ENCODE results near the gene IL1R2.

The IL1R2 gene

DNA sequence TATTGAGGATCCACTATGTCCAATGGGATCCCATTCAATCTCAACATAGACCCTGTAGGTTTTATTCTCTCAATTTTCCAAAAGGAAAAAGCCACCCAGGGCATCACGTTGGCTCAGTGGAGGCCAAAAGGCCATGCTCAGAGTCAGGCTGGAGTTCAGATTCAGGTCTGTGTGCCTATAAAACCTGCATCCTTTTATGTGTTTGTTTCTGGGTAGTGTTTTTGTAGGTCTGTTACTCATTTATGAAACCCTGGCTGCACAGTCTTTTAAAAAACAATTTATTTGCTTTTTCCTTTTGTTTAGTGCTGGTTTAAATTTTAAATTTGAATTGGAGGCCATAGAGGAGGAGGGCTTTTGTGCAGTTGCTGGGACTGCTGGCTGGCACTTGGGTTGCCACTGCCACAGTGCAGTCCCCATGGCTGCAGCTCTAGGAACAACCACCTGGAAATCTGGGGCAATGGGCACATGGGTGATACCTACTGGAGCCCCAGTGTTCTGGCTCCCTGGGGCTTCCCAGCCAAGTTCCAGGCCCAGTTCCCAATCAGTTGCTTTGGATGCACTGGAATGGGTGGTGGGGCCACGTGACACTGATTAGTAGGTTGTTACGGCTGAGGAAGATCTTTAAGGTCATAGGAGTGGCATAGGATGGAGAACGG, 31.3 kb downstream of the IL1R2 start:
- no peak for DNase-seq (ENCODE audit: extremely low read depth, low read depth)
- no peak overlapping the region for H3K4me3 ChIP-seq (replicated peaks; ENCODE audit: low read depth, low read length)
- TF ChIP-seq, protein P1, sequence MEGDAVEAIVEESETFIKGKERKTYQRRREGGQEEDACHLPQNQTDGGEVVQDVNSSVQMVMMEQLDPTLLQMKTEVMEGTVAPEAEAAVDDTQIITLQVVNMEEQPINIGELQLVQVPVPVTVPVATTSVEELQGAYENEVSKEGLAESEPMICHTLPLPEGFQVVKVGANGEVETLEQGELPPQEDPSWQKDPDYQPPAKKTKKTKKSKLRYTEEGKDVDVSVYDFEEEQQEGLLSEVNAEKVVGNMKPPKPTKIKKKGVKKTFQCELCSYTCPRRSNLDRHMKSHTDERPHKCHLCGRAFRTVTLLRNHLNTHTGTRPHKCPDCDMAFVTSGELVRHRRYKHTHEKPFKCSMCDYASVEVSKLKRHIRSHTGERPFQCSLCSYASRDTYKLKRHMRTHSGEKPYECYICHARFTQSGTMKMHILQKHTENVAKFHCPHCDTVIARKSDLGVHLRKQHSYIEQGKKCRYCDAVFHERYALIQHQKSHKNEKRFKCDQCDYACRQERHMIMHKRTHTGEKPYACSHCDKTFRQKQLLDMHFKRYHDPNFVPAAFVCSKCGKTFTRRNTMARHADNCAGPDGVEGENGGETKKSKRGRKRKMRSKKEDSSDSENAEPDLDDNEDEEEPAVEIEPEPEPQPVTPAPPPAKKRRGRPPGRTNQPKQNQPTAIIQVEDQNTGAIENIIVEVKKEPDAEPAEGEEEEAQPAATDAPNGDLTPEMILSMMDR (IDR thresholded peaks at IDR 0.05; ENCODE audit: low read depth, low read length, missing control alignments): no peak

DNA sequence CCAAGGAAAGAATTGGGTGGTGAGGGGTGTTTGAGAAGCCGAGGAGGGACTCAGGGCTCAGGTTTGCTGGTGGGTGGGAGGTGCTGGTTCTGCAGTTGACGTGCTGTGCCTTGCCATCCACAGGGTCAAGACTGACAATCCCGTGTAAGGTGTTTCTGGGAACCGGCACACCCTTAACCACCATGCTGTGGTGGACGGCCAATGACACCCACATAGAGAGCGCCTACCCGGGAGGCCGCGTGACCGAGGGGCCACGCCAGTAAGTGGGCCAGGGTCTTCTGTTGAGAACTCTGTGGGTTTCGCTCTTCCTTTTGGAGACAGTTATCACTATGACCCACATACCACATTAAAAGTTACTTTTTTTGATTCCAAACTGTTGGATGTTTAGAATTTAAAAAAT, 32.6 kb downstream of the IL1R2 start:
- TF ChIP-seq, protein P1 (IDR thresholded peaks at IDR 0.05; ENCODE audit: low read depth, low read length, missing control alignments): no peak
- DNase-seq (ENCODE audit: extremely low read depth, low read depth): no peak
- no peak overlapping the region for H3K4me3 ChIP-seq (replicated peaks; ENCODE audit: low read depth, low read length)

DNA sequence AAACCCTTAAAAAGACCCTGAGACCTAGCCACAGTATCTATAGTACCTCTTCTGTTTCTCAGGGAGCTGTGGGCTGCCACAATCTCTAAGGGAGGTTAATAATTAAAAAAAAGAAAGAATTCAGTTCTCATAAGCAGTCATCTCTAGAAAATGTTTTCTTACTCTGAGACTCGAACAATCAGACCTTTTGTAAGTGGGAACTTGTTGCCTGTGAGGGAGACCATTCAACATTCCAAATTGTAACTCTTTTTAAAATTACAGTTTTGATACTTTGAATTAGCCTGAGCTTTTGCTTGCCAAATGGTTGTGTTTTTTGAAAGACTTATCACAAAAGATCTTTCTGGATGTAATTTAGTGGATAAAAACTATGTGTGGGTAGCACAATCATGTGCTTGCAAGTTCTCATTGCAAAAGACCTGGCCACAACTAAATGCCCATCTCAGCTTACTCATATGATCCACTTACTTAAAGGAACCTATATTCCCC, 33.3 kb downstream of the IL1R2 start:
- TF ChIP-seq, protein P1 (IDR thresholded peaks at IDR 0.05; ENCODE audit: low read depth, low read length, missing control alignments): no peak
- no peak overlapping the region for H3K4me3 ChIP-seq (replicated peaks; ENCODE audit: low read depth, low read length)
- DNase-seq (ENCODE audit: extremely low read depth, low read depth): no peak

DNA sequence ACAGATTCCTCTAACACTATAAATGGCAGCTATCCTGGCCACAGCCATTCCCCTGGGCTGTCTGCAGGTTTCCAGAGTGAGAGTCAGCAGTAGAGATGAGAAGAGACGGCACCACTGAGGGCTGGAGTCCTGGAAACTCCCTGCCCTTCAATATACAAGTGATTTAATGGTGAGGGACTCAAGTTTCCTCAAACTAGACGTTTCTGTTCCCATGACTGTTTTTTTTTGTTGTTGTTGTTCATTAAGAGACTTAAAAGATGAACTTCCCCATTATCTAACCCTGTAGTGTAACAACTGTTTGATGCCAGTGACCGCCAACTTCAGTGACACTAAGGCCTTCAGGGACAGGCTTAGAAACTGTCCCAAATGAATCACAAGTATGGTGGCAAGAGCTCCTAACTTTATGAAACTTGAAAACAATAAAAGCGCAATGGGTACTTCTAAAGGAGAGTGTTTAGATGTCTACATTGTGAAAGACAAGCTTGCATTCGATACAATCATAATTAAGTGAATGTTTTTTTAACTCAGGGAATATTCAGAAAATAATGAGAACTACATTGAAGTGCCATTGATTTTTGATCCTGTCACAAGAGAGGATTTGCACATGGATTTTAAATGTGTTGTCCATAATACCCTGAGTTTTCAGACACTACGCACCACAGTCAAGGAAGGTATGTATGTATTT, 34.0 kb downstream of the IL1R2 start:
- TF ChIP-seq, protein P1 (IDR thresholded peaks at IDR 0.05; ENCODE audit: low read depth, low read length, missing control alignments): no peak
- no peak overlapping the region for H3K4me3 ChIP-seq (replicated peaks; ENCODE audit: low read depth, low read length)
- no peak for DNase-seq (ENCODE audit: extremely low read depth, low read depth)

DNA sequence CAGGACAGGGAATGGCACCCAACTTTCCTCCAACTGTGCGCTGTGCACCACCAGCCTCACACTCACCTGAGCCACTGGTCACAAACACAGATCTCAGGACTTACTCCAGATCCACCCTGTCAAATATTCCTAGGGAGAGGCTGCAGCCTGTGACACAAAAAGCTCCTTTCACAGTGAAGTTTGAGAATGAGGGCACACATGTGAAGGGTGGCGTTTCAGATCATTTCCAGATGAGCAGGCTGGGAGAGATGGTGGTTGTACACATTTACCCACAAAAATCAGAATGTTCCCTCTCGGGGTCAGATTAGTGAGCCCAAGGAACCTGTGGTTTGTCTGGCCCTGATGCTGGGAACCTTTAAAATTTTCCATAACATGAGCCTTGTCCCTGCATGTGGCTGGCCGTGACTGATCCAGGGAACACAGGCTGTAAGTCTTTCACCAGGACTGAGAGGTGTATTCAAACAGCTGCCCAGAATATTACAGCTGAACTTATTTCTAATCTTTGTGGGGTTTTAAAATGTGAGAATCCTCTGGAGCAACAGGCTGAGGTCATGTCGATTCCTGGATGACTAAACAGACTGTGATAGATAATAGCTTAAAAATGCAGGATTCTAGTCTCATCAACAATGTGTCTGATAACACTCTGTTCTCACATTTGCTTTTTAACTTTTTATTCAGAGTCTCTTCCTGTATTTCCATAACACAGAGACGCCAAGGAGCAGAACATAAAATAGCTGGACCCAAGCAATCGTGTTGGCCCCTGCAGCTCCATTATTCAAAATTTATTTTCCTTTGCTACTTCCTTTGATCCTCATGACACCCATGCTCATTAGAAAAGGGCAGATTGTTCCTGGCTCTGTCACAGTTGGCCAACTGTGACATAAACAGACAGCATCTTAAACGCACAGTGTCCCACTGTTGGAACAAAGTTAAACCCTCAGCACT, 35.5 kb downstream of the IL1R2 start:
- H3K4me3 ChIP-seq (replicated peaks; ENCODE audit: low read depth, low read length): no peak overlapping the region
- no peak for DNase-seq (ENCODE audit: extremely low read depth, low read depth)
- TF ChIP-seq, protein P1 (IDR thresholded peaks at IDR 0.05; ENCODE audit: low read depth, low read length, missing control alignments): no peak

DNA sequence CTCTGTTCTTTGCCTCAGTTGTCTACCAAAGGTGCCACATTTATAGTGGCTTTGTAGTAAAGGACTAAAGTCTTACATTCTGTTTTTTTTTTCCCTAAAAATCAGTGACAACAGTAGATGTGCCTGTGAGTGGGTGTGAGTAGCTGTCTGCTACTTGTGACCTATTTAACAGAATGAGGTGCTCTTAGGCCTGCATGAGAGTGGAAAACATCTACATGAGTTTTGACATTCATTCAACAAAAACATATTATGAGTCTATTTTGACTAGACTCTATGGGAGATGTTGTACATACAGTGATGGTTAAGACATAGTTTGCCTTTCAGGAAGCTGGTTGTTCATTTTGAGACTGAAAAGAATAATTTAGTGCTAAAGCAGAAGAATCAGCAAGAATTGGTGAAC, 36.7 kb downstream of the IL1R2 start:
- TF ChIP-seq, protein P1 (IDR thresholded peaks at IDR 0.05; ENCODE audit: low read depth, low read length, missing control alignments): no peak
- H3K4me3 ChIP-seq (replicated peaks; ENCODE audit: low read depth, low read length): no peak overlapping the region
- no peak for DNase-seq (ENCODE audit: extremely low read depth, low read depth)
